GM06990 (cell line): Measurements from ENCODE around the gene MAPK4.

Experiments used
- DNase-seq: peaks from one replicate; pipeline ENCODE4 v3.0.0-alpha.2; 2011; ENCODE audit not compliant: insufficient read length; ENCODE audit errors: extremely low read depth
- H3K27me3 ChIP-seq: replicated peaks from 2 replicates; pipeline ENCODE4 v1.6.0; 2011; ENCODE audit warnings: low read length; ENCODE audit not compliant: control insufficient read depth, insufficient read depth
- H3K36me3 ChIP-seq: 2 replicates; pipeline ENCODE4 v1.5.1; 2011; ENCODE audit warnings: low read length; ENCODE audit not compliant: control insufficient read depth, insufficient read depth
- H3K4me3 ChIP-seq: replicated peaks from 2 replicates; pipeline ENCODE4 v1.5.1; 2011; ENCODE audit warnings: low read depth, mild to moderate bottlenecking, control low read depth, low read length
- TF ChIP-seq, protein P1 (sequence below): IDR thresholded peaks from 2 replicates; pipeline ENCODE4 v1.5.1; 2011; ENCODE audit warnings: low read length, control low read depth, mild to moderate bottlenecking, inconsistent platforms; ENCODE audit not compliant: insufficient read depth, poor library complexity, severe bottlenecking

The MAPK4 gene

GRCh38 chr18:50578030-50578429 is 18.1 kb downstream of the MAPK4 start:
- no peak for DNase-seq
- peaks cover 2% of the 10 kb centered on the region for H3K27me3 ChIP-seq
- H3K36me3 ChIP-seq = no peaks in the 10 kb centered on the region
- TF ChIP-seq, protein P1, sequence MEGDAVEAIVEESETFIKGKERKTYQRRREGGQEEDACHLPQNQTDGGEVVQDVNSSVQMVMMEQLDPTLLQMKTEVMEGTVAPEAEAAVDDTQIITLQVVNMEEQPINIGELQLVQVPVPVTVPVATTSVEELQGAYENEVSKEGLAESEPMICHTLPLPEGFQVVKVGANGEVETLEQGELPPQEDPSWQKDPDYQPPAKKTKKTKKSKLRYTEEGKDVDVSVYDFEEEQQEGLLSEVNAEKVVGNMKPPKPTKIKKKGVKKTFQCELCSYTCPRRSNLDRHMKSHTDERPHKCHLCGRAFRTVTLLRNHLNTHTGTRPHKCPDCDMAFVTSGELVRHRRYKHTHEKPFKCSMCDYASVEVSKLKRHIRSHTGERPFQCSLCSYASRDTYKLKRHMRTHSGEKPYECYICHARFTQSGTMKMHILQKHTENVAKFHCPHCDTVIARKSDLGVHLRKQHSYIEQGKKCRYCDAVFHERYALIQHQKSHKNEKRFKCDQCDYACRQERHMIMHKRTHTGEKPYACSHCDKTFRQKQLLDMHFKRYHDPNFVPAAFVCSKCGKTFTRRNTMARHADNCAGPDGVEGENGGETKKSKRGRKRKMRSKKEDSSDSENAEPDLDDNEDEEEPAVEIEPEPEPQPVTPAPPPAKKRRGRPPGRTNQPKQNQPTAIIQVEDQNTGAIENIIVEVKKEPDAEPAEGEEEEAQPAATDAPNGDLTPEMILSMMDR = no peak
- H3K4me3 ChIP-seq = no peak overlapping the region

GRCh38 chr18:50578651-50579050 is 18.8 kb downstream of the MAPK4 start:
- Histone ChIP-seq H3K4me3 (no peak overlapping the region), H3K36me3 (no peaks in the 10 kb centered on the region), H3K27me3 (peaks cover 2% of the 10 kb centered on the region)
- DNase-seq = no peak
- TF ChIP-seq, protein P1 = no peak

DNA sequence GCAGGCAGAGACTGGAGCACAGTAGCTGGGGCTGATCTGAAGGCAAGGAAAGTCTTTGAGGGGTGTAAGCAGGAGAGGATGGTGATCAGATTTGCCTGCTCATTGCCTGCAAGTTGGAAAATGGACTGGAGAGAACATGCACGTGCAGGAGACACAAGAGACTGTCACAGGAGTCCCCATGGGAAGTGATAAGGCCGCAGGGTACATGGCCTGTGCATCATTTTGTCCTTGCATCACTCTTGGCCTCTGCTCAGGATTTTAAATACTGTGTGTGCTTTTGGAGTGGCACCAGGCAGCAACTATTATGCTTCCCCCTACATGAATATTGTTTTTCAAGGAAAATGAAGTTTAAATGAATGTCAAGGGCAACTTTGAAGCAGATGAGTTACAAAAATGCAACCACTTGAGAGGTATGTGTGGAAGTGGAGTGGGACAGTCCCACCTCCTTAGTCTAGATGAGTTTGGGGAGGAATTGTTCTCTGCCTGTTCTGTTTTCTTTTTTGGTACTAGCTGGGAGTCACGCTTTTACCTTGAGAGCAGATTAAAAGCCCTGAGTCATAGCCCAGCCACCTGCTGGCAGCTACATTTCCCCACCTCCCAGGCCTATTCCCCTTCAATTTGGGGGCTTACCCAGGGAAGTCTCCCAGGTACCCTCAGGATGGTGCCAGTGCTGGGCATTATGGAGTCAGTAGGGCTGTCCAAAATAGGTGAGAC is 19.3 kb downstream of the MAPK4 start:
- peaks cover 2% of the 10 kb centered on the region for H3K27me3 ChIP-seq
- DNase-seq = no peak
- TF ChIP-seq, protein P1 = no peak
- H3K36me3 ChIP-seq = no peaks in the 10 kb centered on the region
- no peak overlapping the region for H3K4me3 ChIP-seq

DNA sequence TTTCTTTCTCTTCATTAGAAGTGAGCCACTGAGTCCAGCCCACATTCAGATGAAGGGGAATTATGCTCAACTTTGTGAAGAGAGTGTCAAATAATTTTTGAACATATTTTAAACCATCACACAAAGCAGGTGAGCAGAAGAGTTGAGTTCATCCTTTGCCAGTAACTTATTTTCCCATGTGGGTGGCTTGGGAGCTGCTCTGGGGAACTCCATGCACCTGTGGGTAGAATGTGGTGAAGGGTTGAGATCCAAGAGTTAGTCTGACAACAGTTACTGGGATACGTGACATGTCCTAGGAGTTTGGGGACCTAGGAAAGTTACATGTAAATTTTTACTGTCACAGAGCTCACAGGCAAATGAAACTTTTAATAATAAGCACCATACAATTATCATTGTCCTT is 21.6 kb downstream of the MAPK4 start:
- no peak for DNase-seq
- Histone ChIP-seq H3K27me3 (peaks cover 2% of the 10 kb centered on the region; the same call in 1 of the 2 replicates), H3K4me3 (no peak overlapping the region), H3K36me3 (no peaks in the 10 kb centered on the region)
- TF ChIP-seq, protein P1 = no peak

GRCh38 chr18:50582500-50582899 is 22.6 kb downstream of the MAPK4 start:
- no peaks in the 10 kb centered on the region; the same call in 1 of the 2 replicates for H3K27me3 ChIP-seq
- H3K4me3 ChIP-seq = no peak overlapping the region
- no peak for DNase-seq
- TF ChIP-seq, protein P1 = no peak
- H3K36me3 ChIP-seq = no peaks in the 10 kb centered on the region
